Measurements from ENCODE around the gene PADI6.

- TF ChIP-seq, protein P1, sequence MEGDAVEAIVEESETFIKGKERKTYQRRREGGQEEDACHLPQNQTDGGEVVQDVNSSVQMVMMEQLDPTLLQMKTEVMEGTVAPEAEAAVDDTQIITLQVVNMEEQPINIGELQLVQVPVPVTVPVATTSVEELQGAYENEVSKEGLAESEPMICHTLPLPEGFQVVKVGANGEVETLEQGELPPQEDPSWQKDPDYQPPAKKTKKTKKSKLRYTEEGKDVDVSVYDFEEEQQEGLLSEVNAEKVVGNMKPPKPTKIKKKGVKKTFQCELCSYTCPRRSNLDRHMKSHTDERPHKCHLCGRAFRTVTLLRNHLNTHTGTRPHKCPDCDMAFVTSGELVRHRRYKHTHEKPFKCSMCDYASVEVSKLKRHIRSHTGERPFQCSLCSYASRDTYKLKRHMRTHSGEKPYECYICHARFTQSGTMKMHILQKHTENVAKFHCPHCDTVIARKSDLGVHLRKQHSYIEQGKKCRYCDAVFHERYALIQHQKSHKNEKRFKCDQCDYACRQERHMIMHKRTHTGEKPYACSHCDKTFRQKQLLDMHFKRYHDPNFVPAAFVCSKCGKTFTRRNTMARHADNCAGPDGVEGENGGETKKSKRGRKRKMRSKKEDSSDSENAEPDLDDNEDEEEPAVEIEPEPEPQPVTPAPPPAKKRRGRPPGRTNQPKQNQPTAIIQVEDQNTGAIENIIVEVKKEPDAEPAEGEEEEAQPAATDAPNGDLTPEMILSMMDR (IDR thresholded peaks at IDR 0.05) = no peak
- TF ChIP-seq EZH2 (IDR thresholded peaks at IDR 0.05; ENCODE audit: borderline replicate concordance, insufficient read depth, low read depth, low read length, poor library complexity, severe bottlenecking) = no peak
Observed at GRCh38 chr1:17333081-17333480, 38.9 kb upstream of the PADI6 start.

All from B cell (primary cell).